Measurements from ENCODE around the gene CCR2.

CCR2 gene

DNA sequence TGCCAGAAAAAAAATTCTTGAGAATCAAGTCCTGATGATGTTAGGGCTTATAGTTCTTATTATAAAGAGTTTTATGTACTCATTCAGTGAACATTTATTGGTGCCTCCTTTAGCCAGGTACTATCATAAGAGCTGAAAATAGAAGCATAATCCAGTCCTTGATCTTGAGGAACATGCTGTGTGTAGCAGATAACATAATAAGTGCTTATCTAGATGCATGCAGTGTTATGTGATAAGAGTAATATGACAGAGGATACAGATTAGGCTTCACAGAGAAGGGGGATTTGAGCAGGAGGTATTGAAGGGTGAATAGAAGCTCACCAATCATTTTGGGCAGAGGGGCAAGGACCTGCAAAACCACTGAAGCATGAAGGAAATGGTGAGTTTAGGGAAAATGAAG lies 1.1 kb downstream of the CCR2 start:
- DNase-seq (ENCODE audit: low read depth in 2 of 2), result no peak

- DNase-seq (ENCODE audit: low read depth in 2 of 2), result no peak
Observed at GRCh38 chr3:46356276-46356675, 2.4 kb downstream of the CCR2 start.

DNA sequence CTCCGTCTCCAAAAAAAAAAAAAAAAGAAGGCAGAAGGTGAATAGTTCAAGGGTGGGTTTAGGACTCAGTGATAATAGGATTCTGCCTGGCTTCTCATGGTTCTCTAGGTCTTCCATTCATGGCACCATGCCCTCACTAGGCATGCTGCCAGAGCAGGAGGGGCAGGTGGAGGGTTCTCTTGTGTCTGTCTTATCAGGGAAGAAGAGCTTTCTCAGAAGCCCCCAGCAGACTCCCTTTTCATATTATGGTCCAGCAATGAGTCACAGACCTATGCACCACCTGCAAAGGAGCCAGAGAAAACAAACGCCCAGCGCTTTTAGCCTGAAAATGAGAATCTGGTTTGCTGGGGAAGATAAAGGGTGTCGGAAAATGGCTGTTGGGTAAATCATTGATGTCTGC lies 3.0 kb downstream of the CCR2 start:
- no peak for DNase-seq (ENCODE audit: low read depth in 2 of 2)

DNA sequence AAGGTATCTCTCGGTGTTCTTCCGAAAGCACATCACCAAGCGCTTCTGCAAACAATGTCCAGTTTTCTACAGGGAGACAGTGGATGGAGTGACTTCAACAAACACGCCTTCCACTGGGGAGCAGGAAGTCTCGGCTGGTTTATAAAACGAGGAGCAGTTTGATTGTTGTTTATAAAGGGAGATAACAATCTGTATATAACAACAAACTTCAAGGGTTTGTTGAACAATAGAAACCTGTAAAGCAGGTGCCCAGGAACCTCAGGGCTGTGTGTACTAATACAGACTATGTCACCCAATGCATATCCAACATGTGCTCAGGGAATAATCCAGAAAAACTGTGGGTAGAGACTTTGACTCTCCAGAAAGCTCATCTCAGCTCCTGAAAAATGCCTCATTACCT lies 4.6 kb downstream of the CCR2 start:
- DNase-seq (ENCODE audit: low read depth in 2 of 2), result no peak

DNA sequence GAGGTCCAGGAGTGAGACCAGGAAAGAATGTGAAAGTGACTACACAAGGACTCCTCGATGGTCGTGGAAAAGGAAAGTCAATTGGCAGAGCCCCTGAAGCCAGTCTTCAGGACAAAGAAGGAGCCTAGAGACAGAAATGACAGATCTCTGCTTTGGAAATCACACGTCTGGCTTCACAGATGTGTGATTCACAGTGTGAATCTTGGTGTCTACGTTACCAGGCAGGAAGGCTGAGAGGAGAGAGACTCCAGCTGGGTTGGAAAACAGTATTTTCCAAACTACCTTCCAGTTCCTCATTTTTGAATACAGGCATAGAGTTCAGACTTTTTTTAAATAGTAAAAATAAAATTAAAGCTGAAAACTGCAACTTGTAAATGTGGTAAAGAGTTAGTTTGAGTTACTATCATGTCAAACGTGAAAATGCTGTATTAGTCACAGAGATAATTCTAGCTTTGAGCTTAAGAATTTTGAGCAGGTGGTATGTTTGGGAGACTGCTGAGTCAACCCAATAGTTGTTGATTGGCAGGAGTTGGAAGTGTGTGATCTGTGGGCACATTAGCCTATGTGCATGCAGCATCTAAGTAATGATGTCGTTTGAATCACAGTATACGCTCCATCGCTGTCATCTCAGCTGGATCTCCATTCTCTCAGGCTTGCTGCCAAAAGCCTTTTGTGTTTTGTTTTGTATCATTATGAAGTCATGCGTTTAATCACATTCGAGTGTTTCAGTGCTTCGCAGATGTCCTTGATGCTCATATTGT lies 6.0 kb downstream of the CCR2 start:
- DNase-seq (ENCODE audit: low read depth in 2 of 2), result no peak

DNA sequence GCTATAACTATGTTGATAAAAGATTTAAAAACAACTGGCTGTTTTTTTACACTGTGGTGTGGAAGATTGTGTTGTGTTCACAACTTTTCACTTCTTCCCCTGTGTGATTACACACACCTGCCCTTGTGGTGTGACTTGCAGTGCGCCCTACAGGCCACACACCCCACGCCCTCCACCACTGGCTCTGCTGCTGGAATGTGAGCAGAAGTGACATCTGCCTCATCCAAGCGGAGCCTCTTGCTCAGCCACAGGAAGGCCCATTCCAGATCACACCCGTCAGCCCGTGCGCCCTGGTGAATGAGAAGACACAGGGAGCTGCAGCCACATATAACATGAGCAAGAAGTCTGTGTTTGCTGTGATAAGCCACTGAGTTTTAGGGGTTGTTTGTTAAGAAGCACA lies 7.0 kb downstream of the CCR2 start:
- no peak for DNase-seq (ENCODE audit: low read depth in 2 of 2)

- no peak for DNase-seq (ENCODE audit: low read depth in 2 of 2)
Observed at GRCh38 chr3:46361408-46362283, 7.7 kb downstream of the CCR2 start.

GRCh38 chr3:46365041-46365440 lies 11.1 kb downstream of the CCR2 start:
- DNase-seq (ENCODE audit: low read depth in 2 of 2), result no peak

DNA sequence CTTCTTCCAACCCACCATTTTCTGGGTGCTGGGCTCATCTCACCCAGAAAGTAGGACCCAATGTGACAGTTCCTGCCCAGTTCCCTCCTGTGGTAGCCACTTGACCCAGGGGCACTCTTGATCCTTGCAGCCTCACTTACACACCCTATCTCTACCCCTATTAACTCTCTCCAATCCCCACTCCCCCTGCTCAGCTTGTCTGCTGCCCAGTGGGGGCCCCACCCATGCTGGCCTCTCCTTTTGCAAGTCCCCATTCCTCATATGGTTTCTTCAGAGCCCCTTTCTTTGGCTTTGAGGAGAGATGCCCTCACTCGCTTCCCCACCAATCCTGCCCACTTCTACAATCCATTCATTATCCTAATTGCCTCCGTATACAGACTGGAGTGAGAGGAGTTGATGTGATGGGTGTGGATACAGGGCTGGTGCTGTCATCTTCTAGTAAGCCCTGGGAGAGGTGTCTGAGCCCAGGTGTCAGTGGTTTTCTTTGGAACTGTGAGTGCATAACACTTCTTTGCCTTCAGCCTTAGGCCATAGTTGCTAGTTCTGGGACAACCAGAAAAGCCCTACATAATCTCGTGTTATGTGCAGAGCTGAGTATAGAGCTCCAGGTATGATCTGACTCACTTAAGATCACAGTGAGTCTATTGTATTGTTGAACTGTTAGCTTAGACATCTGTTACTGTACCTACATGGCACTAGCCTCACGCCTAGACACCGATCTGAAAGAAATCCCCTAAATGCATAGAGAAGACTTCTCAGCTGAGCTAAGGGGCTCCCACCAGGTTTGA lies 12.0 kb downstream of the CCR2 start:
- no peak for DNase-seq (ENCODE audit: low read depth in 2 of 2)

- DNase-seq (ENCODE audit: low read depth in 2 of 2), result no peak
Observed at GRCh38 chr3:46367811-46368210, 13.9 kb downstream of the CCR2 start.

DNA sequence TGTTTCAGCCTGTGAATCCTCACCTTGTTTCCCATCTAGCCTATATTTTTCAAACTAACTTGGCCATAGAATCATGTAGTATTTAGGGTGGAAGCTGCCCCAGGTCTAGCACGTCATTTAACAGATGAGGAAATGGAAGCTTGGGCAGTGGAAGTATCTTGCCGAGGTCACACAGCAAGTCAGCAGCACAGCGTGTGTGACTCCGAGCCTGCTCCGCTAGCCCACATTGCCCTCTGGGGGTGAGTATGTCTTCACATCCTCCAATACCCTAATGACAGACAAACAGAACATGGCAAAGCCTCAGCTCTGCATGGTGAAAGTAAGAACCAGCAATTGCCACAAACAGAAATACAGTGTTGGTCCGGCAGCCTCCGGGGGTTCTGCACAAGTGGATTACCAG lies 14.7 kb downstream of the CCR2 start:
- peak; percentile 29 to 50 for DNase-seq (ENCODE audit: low read depth in 2 of 2)

DNA sequence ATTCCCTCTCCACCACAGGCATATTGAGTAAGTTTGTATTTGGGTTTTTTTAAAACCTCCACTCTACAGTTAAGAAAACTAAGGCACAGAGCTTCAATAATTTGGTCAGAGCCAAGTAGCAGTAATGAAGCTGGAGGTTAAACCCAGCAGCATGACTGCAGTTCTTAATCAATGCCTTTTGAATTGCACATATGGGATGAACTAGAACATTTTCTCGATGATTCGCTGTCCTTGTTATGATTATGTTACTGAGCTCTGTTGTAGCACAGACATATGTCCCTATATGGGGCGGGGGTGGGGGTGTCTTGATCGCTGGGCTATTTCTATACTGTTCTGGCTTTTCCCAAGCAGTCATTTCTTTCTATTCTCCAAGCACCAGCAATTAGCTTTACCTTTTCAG lies 15.2 kb downstream of the CCR2 start:
- DNase-seq (ENCODE audit: low read depth in 2 of 2), result no peak

DNA sequence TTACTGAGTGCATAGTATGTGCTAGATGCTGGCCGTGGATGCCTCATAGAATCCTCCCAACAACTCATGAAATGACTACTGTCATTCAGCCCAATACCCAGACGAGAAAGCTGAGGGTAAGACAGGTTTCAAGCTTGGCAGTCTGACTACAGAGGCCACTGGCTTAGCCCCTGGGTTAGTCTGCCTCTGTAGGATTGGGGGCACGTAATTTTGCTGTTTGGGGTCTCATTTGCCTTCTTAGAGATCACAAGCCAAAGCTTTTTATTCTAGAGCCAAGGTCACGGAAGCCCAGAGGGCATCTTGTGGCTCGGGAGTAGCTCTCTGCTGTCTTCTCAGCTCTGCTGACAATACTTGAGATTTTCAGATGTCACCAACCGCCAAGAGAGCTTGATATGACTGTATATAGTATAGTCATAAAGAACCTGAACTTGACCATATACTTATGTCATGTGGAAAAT lies 15.8 kb downstream of the CCR2 start:
- no peak for DNase-seq (ENCODE audit: low read depth in 2 of 2)

GRCh38 chr3:46370839-46371518 lies 17.1 kb downstream of the CCR2 start, which contains the start of gene CCR5:
Gene CCR5 (plus strand): TSS chr3:46370946. CDS start chr3:46372903, 1,957 bp downstream.
- DNase-seq (ENCODE audit: low read depth in 2 of 2), result no peak

- no peak for DNase-seq (ENCODE audit: low read depth in 2 of 2)
Observed at GRCh38 chr3:46371519-46372340, 17.8 kb downstream of the CCR2 start.

DNA sequence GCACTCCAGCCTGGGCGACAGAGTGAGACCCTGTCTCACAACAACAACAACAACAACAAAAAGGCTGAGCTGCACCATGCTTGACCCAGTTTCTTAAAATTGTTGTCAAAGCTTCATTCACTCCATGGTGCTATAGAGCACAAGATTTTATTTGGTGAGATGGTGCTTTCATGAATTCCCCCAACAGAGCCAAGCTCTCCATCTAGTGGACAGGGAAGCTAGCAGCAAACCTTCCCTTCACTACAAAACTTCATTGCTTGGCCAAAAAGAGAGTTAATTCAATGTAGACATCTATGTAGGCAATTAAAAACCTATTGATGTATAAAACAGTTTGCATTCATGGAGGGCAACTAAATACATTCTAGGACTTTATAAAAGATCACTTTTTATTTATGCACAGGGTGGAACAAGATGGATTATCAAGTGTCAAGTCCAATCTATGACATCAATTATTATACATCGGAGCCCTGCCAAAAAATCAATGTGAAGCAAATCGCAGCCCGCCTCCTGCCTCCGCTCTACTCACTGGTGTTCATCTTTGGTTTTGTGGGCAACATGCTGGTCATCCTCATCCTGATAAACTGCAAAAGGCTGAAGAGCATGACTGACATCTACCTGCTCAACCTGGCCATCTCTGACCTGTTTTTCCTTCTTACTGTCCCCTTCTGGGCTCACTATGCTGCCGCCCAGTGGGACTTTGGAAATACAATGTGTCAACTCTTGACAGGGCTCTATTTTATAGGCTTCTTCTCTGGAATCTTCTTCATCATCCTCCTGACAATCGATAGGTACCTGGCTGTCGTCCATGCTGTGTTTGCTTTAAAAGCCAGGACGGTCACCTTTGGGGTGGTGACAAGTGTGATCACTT lies 18.8 kb downstream of the CCR2 start:
- DNase-seq (ENCODE audit: low read depth in 2 of 2), result no peak

DNA sequence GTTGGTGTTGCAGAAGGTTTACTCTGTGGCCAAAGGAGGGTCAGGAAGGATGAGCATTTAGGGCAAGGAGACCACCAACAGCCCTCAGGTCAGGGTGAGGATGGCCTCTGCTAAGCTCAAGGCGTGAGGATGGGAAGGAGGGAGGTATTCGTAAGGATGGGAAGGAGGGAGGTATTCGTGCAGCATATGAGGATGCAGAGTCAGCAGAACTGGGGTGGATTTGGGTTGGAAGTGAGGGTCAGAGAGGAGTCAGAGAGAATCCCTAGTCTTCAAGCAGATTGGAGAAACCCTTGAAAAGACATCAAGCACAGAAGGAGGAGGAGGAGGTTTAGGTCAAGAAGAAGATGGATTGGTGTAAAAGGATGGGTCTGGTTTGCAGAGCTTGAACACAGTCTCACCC lies 20.8 kb downstream of the CCR2 start:
- no peak for DNase-seq (ENCODE audit: low read depth in 2 of 2)

- DNase-seq (ENCODE audit: low read depth in 2 of 2), result no peak
Observed at GRCh38 chr3:46375218-46375617, 21.3 kb downstream of the CCR2 start.

DNA sequence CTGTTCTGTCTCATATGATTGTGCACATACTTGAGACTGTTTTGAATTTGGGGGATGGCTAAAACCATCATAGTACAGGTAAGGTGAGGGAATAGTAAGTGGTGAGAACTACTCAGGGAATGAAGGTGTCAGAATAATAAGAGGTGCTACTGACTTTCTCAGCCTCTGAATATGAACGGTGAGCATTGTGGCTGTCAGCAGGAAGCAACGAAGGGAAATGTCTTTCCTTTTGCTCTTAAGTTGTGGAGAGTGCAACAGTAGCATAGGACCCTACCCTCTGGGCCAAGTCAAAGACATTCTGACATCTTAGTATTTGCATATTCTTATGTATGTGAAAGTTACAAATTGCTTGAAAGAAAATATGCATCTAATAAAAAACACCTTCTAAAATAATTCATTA lies 21.9 kb downstream of the CCR2 start:
- no peak for DNase-seq (ENCODE audit: low read depth in 2 of 2)

Measured in activated CD8-positive, alpha-beta memory T cell treated with anti-CD3 and anti-CD28 coated beads for 4 hours (primary cell).